Karpas-422 (cell line): Measurements from ENCODE around the gene CAPN5. TPM values are rescaled to one million over a fixed set of nuclear protein-coding genes. Genes with fewer than 3 reads are reported as not detected.
A peak's percentile ranks its signal among the peaks of the same experiment; 100 is the strongest.
"Not testable (repeated sequence)": the region's sequence is repeated elsewhere in the genome, so short reads cannot be mapped to it uniquely, and the experiment has no call there.

ENCODE experiments used
- DNase-seq: peaks from one replicate; pipeline ENCODE4 v3.0.0-alpha.2; 2015
- H2AFZ ChIP-seq: fragments of 200-600 bp; sonication (generic); 2 replicates; pipeline ENCODE4 v1.6.1; 2014; ENCODE audit warnings: antibody characterized with exemption, low read length, mixed read lengths
- H3K27ac ChIP-seq: fragments of 200-600 bp; sonication (generic); 2 replicates; pipeline ENCODE4 v1.5.1; 2014; ENCODE audit warnings: mild to moderate bottlenecking, low read length, moderate library complexity
- H3K27me3 ChIP-seq: fragments of 200-600 bp; sonication (generic); 2 replicates; pipeline ENCODE4 v1.6.1; 2014; ENCODE audit warnings: low read length, mixed read lengths
- H3K36me3 ChIP-seq: fragments of 200-600 bp; sonication (generic); 2 replicates; pipeline ENCODE4 v1.6.1; 2014; ENCODE audit warnings: low read length, mixed read lengths; ENCODE audit not compliant: insufficient read depth
- H3K4me1 ChIP-seq: fragments of 200-600 bp; sonication (generic); 2 replicates; pipeline ENCODE4 v1.6.1; 2014; ENCODE audit warnings: mild to moderate bottlenecking, low read length, mixed read lengths
- H3K4me2 ChIP-seq: fragments of 200-600 bp; sonication (generic); 2 replicates; pipeline ENCODE4 v1.6.1; 2014; ENCODE audit warnings: low read length, low read depth, mild to moderate bottlenecking; ENCODE audit not compliant: poor library complexity, severe bottlenecking
- H3K4me3 ChIP-seq: fragments of 200-600 bp; sonication (generic); 2 replicates; pipeline ENCODE4 v1.5.1; 2014; ENCODE audit warnings: mild to moderate bottlenecking, antibody characterized with exemption, low read length, mixed read lengths
- H3K79me2 ChIP-seq: fragments of 200-600 bp; sonication (generic); 2 replicates; pipeline ENCODE4 v1.6.1; 2014; ENCODE audit warnings: mild to moderate bottlenecking, low read length, mixed read lengths
- H3K9ac ChIP-seq: fragments of 200-600 bp; sonication (generic); 2 replicates; pipeline ENCODE4 v1.6.0; 2014; ENCODE audit warnings: low read length
- H3K9me2 ChIP-seq: fragments of 200-600 bp; sonication (generic), shearing (Covaris generic); replicated peaks from 2 replicates; pipeline ENCODE4 v1.6.0; 2014; ENCODE audit warnings: mild to moderate bottlenecking, low read length, moderate library complexity; ENCODE audit not compliant: insufficient read depth
- H3K9me3 ChIP-seq: fragments of 300-700, 200-600 bp; sonication (generic); 2 replicates; pipeline ENCODE4 v1.6.1; 2014; ENCODE audit warnings: low read length, mixed read lengths
- H4K20me1 ChIP-seq: fragments of 200-600 bp; sonication (generic); 2 replicates; pipeline ENCODE4 v1.6.1; 2014; ENCODE audit warnings: mild to moderate bottlenecking, antibody characterized with exemption, low read length, low read depth; ENCODE audit not compliant: insufficient read depth
- total RNA-seq: library from RNA; depleted of rRNA; stranded (reverse); fragments of >200 nt; shearing (Covaris generic); gene quantifications from 2 replicates; pipeline ENCODE4 v1.2.3, GENCODE V29; 2014; ENCODE audit warnings: low replicate concordance

CAPN5 gene
- total RNA-seq, 1 experiment from 2014 or later, result 0.07 TPM

DNA sequence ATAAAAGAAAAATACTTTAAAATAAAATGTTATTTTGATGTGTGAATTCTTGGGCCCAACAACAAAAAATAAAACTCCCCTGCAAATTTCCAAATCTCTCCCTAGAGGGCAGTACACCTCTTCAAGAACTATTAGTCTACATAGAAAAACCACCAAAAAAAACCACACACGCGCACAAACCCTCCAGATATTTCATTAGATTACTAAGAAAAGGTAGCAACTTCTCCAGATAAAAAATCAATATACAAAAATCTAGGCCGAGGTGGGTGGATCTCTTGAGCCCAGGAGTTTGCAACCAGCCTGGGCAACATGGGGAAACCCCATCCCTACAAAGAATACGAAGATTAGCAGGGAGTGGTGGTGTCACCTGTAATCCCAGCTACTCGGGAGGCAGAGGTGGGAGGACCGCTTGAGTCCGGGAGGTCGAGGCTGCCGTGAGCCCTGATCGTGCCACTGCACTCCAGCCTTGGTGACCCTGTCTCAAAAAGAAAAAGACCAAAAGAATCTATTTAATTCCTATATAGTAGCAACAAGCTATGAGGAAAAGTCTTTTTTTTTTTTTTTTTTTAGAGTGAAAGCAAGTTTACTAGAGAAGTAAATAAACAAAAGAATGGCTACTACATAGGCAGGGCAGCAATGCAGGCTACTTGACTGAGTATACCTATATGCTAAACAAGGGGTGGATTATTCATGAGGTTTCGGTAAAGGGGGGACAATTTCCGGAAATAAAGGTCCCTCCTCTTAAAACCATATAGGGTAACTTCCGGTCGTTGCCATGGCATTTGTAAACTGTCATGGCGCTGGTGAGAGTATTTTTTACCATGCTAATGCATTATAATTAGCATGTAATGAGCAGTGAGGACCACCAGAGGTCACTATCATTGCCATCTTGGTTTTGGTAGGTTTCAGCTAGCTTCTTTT, 19.5 kb upstream of the CAPN5 start:
- Histone ChIP-seq H4K20me1 (no peaks in the 10 kb centered on the region), H3K79me2 (no peaks in the 10 kb centered on the region), H3K4me3 (peak overlapping the region; percentile 60), H3K4me1 (peaks cover 6% of the 10 kb centered on the region), H3K36me3 (no peaks in the 10 kb centered on the region), H3K9me3 (no peaks in the 10 kb centered on the region), H3K27me3 (no peaks in the 10 kb centered on the region), H3K9me2 (no peaks in the 10 kb centered on the region), H3K9ac (peak overlapping the region; percentile 45; the same call in 1 of the 2 replicates), H3K4me2 (peak overlapping the region; percentile 76), H3K27ac (no peak overlapping the region), H2AFZ (peak overlapping the region; percentile 96)
- peak; percentile 97 for DNase-seq

- H3K9me3 ChIP-seq, DNase-seq, H3K4me2 ChIP-seq, H3K4me3 ChIP-seq, H3K27ac ChIP-seq, H3K27me3 ChIP-seq, H3K9me2 ChIP-seq, H3K4me1 ChIP-seq, H3K36me3 ChIP-seq, H4K20me1 ChIP-seq, H3K9ac ChIP-seq, H3K79me2 ChIP-seq, H2AFZ ChIP-seq: not testable (repeated sequence)
These were observed 18.8 kb upstream of the CAPN5 start for GRCh38 chr11:77047928-77048446.

- H2AFZ ChIP-seq, result no peak overlapping the region
- H3K36me3 ChIP-seq, result no peaks in the 10 kb centered on the region
- H3K9me3 ChIP-seq, result no peaks in the 10 kb centered on the region
- no peaks in the 10 kb centered on the region for H3K9me2 ChIP-seq
- H3K27me3 ChIP-seq, result no peaks in the 10 kb centered on the region
- H3K27ac ChIP-seq, result no peak overlapping the region
- no peaks in the 10 kb centered on the region for H4K20me1 ChIP-seq
- no peak overlapping the region for H3K9ac ChIP-seq
- DNase-seq, result no peak
- no peaks in the 10 kb centered on the region for H3K79me2 ChIP-seq
- peaks cover 6% of the 10 kb centered on the region for H3K4me1 ChIP-seq
- no peak overlapping the region for H3K4me2 ChIP-seq
- no peak overlapping the region for H3K4me3 ChIP-seq
These were observed 17.7 kb upstream of the CAPN5 start for GRCh38 chr11:77049026-77049425.

- no peak overlapping the region for H2AFZ ChIP-seq
- H3K9me2 ChIP-seq, result no peaks in the 10 kb centered on the region
- no peaks in the 10 kb centered on the region for H3K36me3 ChIP-seq
- no peaks in the 10 kb centered on the region for H3K27me3 ChIP-seq
- H3K4me3 ChIP-seq, result no peak overlapping the region
- no peaks in the 10 kb centered on the region for H3K79me2 ChIP-seq
- no peak overlapping the region for H3K4me2 ChIP-seq
- peaks cover 6% of the 10 kb centered on the region for H3K4me1 ChIP-seq
- H4K20me1 ChIP-seq, result no peaks in the 10 kb centered on the region
- no peak for DNase-seq
- H3K27ac ChIP-seq, result no peak overlapping the region
- no peak overlapping the region for H3K9ac ChIP-seq
- peaks cover 4% of the 10 kb centered on the region; the same call in 1 of the 2 replicates for H3K9me3 ChIP-seq
These were observed 15.3 kb upstream of the CAPN5 start for GRCh38 chr11:77051511-77051910.

- Histone ChIP-seq H3K4me1 (peaks cover under 1% of the 10 kb centered on the region), H3K79me2 (no peaks in the 10 kb centered on the region), H3K27me3 (no peaks in the 10 kb centered on the region), H3K36me3 (no peaks in the 10 kb centered on the region), H2AFZ (no peak overlapping the region), H3K4me3 (no peak overlapping the region), H3K4me2 (no peak overlapping the region), H4K20me1 (no peaks in the 10 kb centered on the region), H3K27ac (no peak overlapping the region), H3K9me3 (peaks cover 4% of the 10 kb centered on the region; the same call in 1 of the 2 replicates), H3K9me2 (no peaks in the 10 kb centered on the region), H3K9ac (no peak overlapping the region)
- DNase-seq, result no peak
These were observed 14.3 kb upstream of the CAPN5 start for GRCh38 chr11:77052518-77052917.

GRCh38 chr11:77053217-77054015, 13.4 kb upstream of the CAPN5 start:
- Histone ChIP-seq H3K27ac (no peak overlapping the region), H3K9me2 (no peaks in the 10 kb centered on the region), H3K36me3 (no peaks in the 10 kb centered on the region), H3K79me2 (no peaks in the 10 kb centered on the region), H3K27me3 (no peaks in the 10 kb centered on the region), H4K20me1 (no peaks in the 10 kb centered on the region), H3K4me1 (no peaks in the 10 kb centered on the region), H3K4me3 (no peak overlapping the region), H3K9ac (no peak overlapping the region), H3K9me3 (peaks cover 4% of the 10 kb centered on the region; the same call in 1 of the 2 replicates), H3K4me2 (no peak overlapping the region), H2AFZ (no peak overlapping the region)
- DNase-seq, result no peak

- no peak overlapping the region for H3K4me3 ChIP-seq
- no peaks in the 10 kb centered on the region for H3K9me2 ChIP-seq
- no peak overlapping the region for H3K27ac ChIP-seq
- H3K4me2 ChIP-seq, result no peak overlapping the region
- no peaks in the 10 kb centered on the region for H3K4me1 ChIP-seq
- no peaks in the 10 kb centered on the region for H3K27me3 ChIP-seq
- peaks cover 4% of the 10 kb centered on the region; the same call in 1 of the 2 replicates for H3K9me3 ChIP-seq
- H4K20me1 ChIP-seq, result no peaks in the 10 kb centered on the region
- H3K79me2 ChIP-seq, result no peaks in the 10 kb centered on the region
- H3K36me3 ChIP-seq, result no peaks in the 10 kb centered on the region
- no peak overlapping the region for H2AFZ ChIP-seq
- DNase-seq, result no peak
- no peak overlapping the region for H3K9ac ChIP-seq
These were observed 12.7 kb upstream of the CAPN5 start for GRCh38 chr11:77054084-77054483.

- H2AFZ ChIP-seq, result no peak overlapping the region
- no peak overlapping the region for H3K4me2 ChIP-seq
- no peaks in the 10 kb centered on the region for H3K4me1 ChIP-seq
- H3K9ac ChIP-seq, result no peak overlapping the region
- DNase-seq, result no peak
- no peaks in the 10 kb centered on the region for H3K36me3 ChIP-seq
- no peak overlapping the region for H3K4me3 ChIP-seq
- no peak overlapping the region for H3K27ac ChIP-seq
- no peaks in the 10 kb centered on the region for H3K79me2 ChIP-seq
- peaks cover 4% of the 10 kb centered on the region; the same call in 1 of the 2 replicates for H3K9me3 ChIP-seq
- H3K9me2 ChIP-seq, result no peaks in the 10 kb centered on the region
- H3K27me3 ChIP-seq, result no peaks in the 10 kb centered on the region
- H4K20me1 ChIP-seq, result no peaks in the 10 kb centered on the region
These were observed 11.6 kb upstream of the CAPN5 start for GRCh38 chr11:77055101-77055561.
